HG02588 (cell line): ENCODE results near the gene DENND1A.

Experiments
- ATAC-seq: cut with Tn5 transposase; IDR thresholded peaks from one replicate; pipeline ENCODE4 v1.9.1; 2021; ENCODE audit warnings: mild to moderate bottlenecking, moderate library complexity; ENCODE audit not compliant: unreplicated experiment

DENND1A gene

DNA sequence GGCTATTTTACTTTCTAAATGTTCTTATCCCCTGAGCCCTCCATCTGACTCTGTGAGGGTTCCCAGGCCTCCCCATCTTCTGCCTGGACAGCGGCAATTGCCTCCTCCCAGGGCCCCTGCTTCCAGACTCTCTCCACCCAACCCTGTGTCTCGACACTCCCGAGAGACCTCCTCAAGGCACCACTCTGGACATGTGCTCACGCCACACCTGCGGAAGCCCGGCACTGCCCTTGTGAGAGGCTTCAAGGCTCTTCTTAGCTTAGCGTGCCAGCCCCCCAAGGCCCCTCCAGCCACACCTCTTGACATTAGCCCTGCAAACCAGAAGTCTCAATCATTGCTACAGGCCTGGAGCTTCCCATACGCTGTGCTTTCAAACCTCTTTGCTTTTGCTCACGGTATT, 449.8 kb downstream of the DENND1A start:
- no peak for ATAC-seq

DNA sequence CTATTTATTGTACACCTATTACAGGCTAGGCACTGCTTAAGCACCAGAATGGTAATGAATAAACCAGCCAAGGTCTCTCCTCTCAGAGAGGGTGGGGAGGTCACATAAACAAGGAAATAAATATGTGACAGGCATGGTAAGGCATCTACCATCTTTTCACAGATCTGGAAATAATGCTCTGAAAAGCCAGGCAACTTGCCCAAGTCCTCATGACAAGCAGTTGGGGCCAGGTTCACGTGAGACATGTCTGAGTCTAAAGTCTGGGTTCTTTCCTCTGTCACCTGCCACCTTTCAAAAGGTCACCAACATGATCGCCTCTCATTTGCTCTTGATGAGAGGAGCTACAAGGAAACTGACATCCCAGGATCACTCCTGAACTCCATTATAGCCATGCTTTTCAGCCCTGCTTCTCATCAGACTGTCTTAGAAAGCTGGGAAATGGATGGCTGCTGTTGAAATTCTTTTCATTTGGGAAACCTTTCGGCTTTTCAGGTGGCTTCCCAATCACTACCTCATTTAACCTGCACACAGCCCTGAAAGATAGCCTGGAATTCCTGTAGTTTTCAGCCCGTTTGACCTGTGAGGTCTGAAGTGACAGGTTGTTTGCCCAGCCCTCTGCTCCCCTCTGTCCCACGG, 450.8 kb downstream of the DENND1A start:
- ATAC-seq: no peak

DNA sequence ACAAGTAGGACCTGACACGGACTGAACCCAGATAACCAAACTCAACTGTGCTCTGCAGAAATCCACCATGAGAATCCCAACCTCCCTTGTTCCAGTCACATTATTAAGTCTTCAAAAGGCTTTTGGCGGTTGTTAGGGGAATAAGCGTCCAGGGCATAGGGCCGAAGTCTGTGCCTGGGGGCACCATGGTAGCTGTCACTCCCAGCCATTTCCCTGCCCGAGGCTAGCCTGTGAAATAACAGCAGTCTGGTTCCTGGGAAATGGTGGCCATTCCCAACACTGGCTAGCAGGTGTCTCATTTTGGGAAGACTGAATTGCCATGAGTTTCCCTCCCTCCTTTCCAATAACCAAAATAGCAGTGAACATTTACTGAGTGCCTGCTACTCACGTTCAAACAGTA, 451.8 kb downstream of the DENND1A start:
- no peak for ATAC-seq

DNA sequence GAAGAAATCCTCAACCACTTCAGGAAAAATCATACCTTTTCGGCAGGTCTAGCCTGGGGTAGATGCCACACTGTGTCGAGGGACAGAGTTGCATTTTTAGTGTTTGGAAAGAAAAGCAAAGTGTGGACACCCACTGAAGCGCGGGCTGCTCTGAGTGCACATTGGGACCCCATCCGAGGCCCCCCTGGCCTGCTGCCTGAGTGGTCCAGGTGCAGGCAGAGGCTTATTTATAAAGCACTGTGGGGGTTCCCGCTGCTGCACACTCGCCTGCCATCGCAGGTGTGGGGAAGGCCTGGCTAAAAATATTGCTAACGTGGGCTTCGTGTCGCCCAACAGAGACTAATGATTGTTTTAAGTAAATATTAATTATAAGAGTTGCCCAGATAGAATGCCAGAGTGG, 454.5 kb downstream of the DENND1A start:
- ATAC-seq: no peak

DNA sequence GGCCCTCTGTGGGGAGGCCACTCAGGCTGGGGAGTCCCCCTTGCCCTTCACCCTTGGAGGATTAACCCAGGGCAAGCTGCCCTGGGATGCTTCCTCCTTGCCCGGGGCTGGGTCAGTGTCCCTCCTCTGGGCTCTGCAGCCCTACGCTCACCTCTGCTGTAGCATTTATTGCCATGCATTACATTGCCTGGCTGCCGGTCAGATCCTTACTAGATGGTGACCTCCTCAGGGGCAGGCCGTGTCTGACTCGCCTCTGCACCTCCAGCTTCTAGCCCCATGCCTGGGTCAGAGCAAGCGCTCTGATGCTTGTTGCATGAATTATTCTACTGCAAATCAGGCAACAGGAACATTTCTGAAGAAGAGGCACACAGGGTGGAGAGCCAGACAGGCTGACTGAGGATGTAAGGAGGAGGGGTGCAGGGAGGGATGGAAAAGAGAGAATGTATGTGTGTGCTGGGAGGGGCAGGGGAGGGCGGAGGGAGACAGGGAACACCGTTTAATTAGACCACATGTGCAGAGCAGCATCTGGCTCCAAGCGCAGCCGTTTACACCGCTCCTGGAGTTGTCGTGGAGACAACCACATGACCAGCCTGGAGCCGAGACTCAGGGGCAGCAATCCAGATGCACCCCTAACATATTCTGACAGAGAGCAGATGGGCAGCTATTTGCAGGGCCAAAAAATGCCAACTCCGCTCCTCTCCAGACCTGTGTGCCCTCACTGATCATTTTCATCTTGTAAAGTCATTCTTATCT, 456.9 kb downstream of the DENND1A start:
- ATAC-seq: no peak

DNA sequence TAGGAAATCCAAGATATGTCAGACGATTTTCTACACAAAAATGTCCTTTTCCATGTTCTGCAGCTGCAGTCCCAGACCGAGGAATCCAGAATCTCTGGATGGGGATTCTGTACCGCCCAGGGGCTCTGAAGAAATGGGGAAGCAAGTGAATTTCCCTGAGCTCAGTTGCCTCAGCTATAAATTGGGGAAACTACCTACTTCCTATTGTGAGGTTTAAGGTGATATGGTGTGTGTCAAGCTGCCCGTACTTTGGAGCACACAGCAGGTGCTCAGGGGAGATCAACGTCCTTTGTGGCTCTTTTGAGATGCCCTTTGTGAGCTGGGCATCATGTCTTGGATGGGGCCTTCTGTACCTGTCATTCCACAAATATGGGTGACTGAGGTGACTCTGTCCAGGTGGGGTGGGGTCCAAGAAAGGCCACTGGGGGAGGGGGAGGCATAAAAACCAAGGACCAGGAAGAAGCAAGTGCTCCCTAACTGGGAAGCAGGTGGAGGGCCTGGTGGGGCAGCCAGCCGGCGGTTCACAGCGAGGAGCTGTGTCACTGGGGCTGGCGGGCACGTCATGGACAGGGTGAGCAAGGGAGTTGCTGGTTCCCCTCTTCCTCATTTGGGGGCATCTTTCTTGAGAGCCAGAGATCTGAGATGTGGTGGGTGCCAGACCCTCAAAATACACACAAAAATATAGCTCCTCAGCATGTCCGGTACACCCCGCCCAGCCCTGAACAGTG, 457.9 kb downstream of the DENND1A start:
- no peak for ATAC-seq

DNA sequence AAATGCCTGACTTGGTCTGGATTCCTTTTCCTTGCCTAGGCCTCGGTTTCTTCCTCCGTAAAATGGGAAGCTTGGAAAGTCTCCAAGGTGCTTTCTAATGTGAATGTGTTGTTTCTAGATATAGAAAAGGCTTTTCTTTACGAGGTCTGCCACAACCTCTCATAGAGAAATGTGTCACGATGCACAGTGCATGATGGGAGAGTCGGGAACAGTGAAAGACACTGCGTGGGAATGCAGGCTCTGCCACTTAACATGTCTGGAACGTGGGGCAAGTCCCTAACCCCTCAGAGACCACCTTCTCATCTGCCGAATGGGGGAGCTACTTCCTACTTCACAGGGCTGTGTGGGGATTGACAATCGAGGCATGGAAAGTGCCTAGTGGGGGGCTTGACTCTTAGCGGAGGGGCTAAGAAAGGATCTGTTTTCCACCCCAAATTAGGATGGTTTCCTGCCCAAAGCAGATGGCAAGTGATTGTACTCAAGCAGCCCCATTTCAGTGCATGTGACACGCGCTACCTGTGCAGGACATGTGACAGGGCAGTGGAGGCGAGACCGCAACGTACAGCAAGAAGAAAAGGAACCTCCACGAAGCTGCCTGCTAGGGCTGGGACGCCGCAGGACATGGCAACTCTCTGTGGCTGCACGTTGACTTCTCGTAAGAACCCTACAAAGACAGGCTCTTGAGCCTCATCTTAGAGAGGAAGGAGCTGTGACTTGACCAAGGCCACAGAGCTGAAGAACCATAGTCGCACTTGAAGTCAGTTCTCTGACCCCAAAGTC, 458.7 kb downstream of the DENND1A start:
- ATAC-seq: no peak

DNA sequence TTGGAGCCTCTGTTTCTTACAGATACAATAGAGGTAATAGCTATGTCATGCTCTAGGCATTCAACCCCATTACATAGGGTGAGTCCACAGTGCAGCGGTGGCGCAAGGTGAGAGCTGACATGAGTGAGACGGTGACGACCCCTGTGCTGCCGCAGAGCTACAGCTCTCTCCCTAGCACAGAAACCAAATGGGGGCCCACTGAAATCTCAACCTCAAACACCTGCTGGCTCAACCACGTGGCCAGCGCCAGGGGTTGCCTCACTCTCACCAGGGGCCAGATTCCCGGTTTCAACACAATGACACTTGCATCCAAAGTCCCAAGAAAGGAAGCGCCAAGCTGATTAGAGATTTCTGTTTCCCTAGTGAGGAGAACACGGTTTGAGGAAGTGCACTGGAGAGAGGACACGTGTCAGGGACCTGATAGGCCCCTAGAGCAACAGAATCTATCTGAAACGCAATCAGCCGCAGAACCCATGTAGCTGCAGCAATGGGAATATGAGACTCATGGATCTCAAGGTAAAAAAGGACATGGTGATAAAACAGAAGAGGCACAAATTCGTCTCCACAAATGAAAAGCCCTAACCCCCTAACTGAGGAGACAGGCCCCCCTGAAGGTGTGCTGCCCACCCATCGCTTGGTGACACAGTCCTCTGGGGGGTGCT, 459.7 kb downstream of the DENND1A start:
- no peak for ATAC-seq

DNA sequence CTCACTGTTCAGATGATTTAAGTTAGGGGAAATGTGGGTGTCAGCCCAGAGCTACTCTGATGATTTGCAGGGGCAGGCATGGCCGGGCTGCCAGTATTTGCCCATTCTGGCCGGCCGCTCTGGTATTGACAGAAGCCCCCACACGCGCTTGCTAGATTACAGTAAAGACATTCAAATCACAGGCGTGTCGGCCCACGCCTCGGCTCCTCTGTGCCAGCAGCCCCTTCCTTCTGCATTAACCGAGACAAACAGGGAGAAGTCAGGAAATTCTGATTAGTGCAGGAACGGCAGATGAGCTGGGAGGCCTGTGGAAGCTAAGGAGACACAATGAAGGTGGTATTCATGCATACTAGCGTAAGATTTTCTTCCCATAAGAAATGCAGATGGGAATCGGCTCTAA, 460.6 kb downstream of the DENND1A start:
- no peak for ATAC-seq

DNA sequence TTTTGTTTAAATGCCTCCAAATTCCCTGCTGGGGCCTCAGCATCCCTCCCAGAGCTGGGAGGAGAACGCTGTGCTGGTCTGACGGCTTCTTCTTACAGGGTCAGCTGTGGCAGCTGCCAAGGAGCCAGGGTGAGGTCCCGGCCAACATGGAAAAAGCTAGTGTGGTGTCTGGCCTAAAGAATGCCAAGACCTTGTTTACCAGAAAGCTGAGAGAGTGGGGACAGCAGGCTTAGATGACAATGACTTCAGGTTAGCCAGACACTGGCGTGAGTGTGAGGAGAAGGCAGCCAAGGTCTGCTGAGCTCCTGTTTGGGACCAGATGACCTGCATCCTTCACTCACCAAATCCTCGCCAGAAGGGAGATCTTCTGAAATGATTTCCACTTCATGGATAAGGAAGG, 461.4 kb downstream of the DENND1A start:
- no peak for ATAC-seq

DNA sequence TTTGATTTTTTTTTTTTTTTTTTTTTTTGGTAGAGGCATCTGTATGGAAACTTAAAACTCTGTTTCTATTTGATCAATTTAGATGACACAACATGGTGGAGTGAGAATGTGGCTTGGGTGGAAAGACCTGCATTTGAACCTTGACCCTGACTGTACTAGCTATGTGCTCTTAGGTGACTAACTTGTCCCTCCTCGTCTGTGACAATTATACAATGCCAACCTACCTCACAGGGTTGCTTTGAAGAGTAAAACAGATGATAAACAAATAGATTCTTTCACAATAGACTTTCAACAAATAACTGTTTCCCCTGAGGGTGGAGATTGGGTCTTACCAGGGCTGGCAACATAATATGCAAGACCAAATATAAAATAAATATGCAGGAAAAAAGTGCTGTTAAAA, 464.6 kb downstream of the DENND1A start:
- no peak for ATAC-seq

DNA sequence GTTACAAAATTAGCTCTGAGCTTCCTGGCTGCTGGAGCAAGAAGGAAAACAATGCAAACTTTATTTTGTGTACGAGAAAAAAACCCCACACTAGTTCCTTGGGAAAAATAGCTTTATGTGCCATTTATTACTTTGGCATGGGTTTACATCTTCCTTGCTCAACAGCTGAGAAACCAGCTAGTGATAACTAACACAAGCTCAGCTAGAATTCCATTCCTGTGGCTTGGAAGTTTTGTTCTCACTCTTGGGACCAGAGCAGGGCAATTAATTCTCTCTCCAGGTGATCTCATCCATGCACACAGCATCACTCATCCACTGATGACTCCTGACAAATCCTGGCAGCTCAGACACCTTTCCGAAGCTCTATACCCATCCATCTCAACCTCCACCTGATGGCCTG, 469.8 kb downstream of the DENND1A start:
- ATAC-seq: no peak

DNA sequence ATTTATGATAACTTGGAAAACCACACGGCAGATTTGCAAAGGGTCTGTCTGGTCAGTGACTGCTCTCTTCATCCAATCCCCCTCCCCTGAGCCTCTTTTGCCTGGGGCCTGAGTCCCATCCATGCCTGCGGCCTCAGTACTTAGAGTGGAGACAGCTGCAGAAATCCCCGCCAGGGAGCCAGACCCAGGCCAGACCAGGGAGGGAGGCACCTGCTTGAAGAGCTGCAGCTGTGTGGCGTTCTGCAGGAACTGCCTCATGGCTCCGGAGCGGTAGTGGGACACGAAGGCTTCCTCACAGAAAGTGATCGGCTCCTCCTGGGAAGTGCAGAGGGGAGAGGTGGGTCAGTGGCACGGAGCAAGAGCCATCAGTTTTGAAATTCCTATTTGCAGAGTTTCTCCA, 472.3 kb downstream of the DENND1A start:
- ATAC-seq: no peak

DNA sequence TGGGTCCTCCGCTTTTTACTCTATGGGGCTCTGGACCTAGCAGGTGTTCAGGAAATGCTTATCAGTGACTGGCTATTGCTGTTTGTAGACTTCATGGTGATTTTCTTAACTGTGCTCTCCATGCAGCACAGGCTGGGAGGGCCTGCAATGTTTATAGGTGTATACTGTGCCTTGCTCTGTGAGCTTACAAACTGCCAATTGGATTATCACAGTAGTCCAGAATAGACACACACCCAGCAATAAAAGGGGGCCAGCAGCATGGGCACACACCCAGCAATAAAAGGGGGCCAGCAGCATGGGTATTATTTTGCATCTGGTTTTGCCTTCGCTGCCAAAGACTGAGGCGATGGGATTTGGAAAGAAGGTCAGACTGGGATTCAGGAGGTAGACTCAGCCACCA, 473.9 kb downstream of the DENND1A start:
- no peak for ATAC-seq

DNA sequence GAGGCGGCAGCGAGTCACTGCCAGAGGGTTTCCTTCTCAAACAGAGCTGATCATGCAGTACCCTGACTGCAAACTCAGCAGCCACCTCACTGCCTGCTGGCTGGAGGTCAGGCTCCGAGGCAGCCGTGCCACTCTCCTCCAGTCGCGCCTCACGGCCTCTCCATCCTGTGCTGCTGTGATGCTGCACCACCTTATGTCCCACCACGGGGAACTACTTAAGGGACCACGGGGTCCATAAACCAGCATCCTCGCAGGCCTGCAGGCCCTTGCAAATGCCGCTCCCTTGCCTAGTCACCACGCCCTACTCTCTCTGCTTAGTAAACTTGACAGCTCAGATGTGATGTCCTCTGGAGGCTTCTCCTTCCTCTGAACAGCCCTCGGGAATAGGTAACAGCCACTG, 474.7 kb downstream of the DENND1A start:
- no peak for ATAC-seq

DNA sequence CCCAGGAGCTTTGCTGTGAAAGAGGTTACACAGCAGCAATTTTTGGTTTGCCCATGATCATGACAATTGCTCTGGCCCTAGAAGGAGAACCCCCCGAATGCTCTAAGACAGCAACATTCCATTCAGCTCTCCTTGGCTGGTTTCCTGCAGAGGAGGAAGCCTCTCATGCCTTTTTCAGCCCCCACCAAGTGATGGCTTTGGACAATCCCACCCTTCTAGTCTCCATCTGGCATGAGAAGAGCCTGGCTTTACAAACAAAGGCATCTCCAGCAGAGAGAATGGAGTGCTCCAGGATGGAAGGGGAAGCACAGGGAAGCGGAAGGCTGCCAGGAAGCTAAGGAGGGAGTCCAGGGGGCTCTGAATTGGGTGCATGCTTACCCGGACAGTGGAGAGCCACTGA, 475.6 kb downstream of the DENND1A start:
- no peak for ATAC-seq

DNA sequence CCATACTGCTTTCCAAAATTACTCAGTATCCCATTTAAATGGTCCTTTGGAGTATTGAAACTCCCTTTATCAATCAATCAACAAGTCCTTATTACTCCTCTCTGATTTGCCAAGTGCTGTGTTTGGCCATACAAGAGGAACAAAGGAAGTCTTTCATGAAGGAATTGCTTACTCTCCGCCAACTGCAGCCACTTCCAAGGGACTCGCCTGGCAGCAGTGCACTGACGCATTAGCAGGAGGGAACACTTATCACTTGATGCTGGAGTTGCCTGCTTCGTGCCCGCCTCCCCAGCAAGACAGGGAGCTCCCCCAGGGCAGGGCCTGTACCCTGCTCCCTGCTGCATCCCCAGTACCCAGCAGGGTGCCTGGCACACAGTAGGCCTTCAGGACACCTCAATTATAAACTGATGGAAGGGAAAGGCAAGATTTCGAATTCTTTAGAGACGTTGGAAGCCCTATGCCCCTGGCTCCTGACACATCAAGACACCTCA, 476.1 kb downstream of the DENND1A start:
- no peak for ATAC-seq

DNA sequence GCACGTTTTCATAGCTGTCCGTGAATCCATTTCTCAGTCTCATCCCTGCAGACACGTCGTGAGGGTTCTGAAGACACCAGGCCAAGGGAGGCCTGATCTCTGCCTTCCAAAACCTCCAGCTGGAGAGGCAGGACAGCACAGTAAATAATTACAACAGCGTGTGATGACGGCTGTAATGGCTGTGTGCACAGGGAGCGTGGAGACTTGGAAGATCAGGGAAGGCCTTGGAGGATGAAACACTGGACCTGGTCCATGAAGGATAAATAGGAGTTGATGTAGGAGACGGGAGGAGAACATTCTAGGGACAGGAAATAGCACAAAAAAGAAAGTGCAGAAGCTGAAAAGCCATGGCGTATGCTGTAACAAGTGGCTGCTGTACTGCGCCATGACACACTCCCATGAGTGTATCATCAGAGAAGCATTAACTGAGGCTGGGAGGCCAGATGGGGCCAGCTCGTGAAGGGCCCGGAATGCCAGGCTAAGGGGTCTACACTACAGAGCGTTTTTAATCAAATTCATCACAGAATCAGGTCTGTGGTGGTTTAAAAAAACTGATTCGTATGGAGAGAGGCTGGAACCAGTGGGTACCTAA, 476.8 kb downstream of the DENND1A start:
- no peak for ATAC-seq

DNA sequence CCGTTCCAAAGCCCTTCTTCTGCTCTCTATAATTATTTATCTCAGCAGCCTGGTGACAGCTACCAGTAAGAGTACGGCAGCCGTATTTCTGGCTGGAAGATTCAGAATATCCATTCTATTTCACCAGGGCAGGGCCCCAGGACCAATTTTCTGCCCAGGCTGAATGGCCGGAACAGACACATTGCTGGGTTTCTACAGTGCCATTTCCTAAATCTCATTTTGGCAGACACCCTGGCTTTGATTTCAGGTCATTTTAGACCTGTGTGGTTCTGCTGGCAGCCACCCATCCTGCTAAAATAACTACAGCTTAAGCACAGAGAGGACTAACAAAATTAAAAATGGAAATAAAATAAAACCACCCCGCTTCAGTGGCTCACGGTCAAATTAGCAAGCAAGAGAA, 478.9 kb downstream of the DENND1A start:
- no peak for ATAC-seq

DNA sequence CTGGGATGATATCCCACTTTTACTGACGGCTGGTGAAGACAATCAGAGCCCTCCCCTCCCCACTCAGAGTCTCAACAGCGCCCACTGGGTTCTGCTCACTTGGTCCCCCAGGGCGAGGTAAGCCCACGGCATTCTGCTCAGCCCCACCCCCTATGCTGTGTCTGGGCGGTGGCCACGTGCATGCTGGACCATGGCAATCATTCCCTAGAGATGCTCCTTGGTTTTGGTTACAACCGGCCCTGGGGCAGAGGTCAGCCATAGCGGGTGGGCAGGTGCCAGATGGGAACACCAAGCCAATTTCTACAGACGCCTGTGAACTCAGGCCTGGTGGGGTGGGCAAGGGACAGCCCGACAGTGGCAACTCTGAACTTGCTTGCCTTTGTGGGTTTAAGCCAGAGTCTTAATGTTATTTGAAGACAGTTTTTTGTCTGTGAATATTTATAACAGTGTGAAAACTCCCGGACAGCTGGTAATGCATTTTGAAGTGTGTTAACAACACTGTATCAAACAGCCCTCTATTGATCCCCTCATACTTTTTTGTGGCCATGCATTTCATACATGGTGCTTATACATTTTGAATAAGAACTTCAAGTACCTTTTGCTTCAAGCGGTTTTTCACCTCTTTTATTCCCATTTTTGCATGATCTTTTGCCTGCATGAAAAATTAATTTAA, 479.7 kb downstream of the DENND1A start:
- ATAC-seq: no peak
